Activated CD4-positive, alpha-beta T cell treated with anti-CD3 and anti-CD28 coated beads for 36 hours (primary cell): ENCODE measurements around the gene MICAL2. TPM values are rescaled to one million over a fixed set of nuclear protein-coding genes. Genes with fewer than 3 reads are reported as not detected.
A peak's percentile ranks its signal among the peaks of the same experiment; 100 is the strongest.

Source experiments
- ATAC-seq: fragments of 200-7000 bp; cut with Tn5 transposase; one replicate; pipeline ENCODE4 v1.10.0; 2021; ENCODE audit warnings: mild to moderate bottlenecking, moderate library complexity
- CTCF ChIA-PET: fragments of 350-600 bp; sonication (Branson Sonifier 250); formaldehyde crosslinking; loops from one replicate; lab custom pipeline; 2021; ENCODE audit warnings: antibody characterized with exemption; lab: Charles Lee
- POLR2A ChIA-PET: fragments of 350-600 bp; sonication (Branson Sonifier 250); formaldehyde crosslinking; loops from one replicate; lab custom pipeline; 2021; ENCODE audit warnings: antibody characterized with exemption, inconsistent platforms; lab: Charles Lee
- DNase-seq: peaks from one replicate; pipeline ENCODE4 v3.0.0-alpha.2; 2020
- H3K27ac Mint-ChIP-seq: one replicate; pipeline ENCODE4 v1.8.0; 2021; ENCODE audit warnings: mixed read lengths
- H3K27me3 Mint-ChIP-seq: one replicate; pipeline ENCODE4 v1.8.0; 2021; ENCODE audit warnings: mixed read lengths
- H3K36me3 Mint-ChIP-seq: one replicate; pipeline ENCODE4 v1.8.0; 2021; ENCODE audit warnings: low read depth, mixed read lengths
- H3K4me1 Mint-ChIP-seq: one replicate; pipeline ENCODE4 v1.8.0; 2021; ENCODE audit warnings: mixed read lengths
- H3K4me3 Mint-ChIP-seq: one replicate; pipeline ENCODE4 v1.8.0; 2021; ENCODE audit warnings: mild to moderate bottlenecking, moderate library complexity, mixed read lengths
- H3K9me3 Mint-ChIP-seq: one replicate; pipeline ENCODE4 v1.8.0; 2021; ENCODE audit warnings: low read depth, mixed read lengths
- intact Hi-C, 2 experiments: fragments of 100-400 bp; cut with DNase I in 1 of 2; cut with micrococcal nuclease in 1 of 2; formaldehyde crosslinking; loops; one replicate each; pipeline versions ENCODE4 v1.14.2 to v1.15.1; 2022 to 2024; cut with DNase I, micrococcal nuclease
- total RNA-seq, 2 experiments: library from RNA; stranded (reverse); gene quantifications; one replicate each; pipeline ENCODE4 v1.2.3, GENCODE V29; 2021

Gene MICAL2
- total RNA-seq, 2 experiments from 2014 or later = 186 to 207 TPM

DNA sequence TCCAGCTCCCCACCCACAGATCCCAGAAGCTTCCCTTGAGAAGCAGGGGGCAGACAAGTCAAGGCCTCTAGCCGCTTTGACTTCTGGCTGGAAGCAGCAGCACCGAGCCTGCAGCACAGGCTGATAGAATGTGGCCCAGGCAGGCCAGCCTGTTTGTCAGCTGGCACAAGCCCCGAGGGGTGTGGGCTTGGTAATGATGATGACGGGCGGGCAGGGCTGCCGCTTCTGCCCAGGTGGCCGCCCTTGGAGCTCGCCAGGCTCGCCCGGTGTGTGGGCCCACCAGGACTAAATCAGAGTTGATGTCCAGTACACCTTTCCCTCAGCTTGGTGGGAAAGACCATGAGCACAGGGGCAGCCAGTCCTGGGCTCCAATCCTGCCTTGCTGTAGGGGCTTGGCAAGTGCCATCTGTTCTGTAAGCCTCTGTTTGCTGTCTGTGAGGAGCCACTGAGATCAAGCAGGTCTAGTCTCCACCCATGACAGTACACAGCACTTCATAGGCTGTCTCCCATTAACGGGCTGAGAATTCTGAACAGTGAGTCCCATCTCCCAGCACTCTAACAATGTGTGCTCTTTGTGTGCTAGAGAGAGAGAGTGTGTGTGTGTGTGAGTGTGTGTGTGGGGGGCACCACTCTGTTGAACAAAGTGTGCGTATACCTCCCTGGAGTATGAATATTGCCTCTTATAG is 26.8 kb downstream of the MICAL2 start:
- ChIA-PET POLR2A (interaction anchor here (1.9 kb wide), 1 partner anchor 14 kb away, joined by 6 read pairs; no protein-coding TSS in a partner anchor), CTCF (interaction anchor here (1.0 to 1.5 kb wide), 2 partner anchors 11 to 288 kb away, joined by 3 to 4 read pairs; no protein-coding TSS in a partner anchor)
- H3K27me3 Mint-ChIP-seq = no peaks in the 10 kb centered on the region
- no peak overlapping the region for H3K4me3 Mint-ChIP-seq
- intact Hi-C loops = no loop called here
- H3K27ac Mint-ChIP-seq = peak overlapping the region; percentile 60
- peaks cover 71% of the 10 kb centered on the region for H3K4me1 Mint-ChIP-seq
- ATAC-seq (no peak), DNase-seq (no peak)
- H3K36me3 Mint-ChIP-seq = peaks cover 30% of the 10 kb centered on the region
- no peaks in the 10 kb centered on the region for H3K9me3 Mint-ChIP-seq

DNA sequence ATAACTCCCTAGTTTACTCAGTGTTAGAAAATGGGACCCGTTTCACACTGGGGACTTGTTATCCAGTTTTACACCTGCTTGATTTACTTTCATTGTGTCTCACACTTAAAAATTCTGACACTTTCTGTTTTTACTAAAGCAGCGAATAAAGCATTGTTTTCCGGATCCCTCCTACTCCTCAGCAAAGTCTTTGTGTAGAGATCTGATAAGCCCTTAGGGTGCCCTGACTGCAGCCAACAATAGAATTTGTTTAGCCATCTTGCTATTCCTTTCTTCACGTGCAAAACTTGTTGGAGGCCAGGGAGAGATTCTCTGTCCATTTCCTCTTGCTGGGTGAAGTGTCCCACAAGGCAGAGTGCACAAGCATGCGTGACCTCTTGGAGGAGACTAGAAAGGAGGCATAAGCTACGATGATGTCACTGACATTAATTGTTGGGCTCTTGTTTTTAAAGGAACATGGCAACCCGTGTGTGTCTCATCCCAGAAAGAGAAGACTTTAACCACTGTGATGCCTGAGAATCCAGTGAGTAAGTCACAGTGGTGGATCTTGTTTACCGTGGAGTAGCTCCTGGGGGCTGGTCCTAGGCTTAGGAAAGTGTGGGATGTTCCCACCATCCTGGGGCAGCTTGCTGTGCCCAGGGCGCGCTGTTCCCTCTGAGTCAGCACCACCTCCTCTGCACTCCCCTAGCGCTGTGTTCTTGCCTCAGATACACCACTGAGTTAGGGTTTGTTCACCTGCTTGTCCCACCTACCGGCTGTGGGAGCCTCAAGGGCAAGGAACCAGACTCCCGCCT is 27.7 kb downstream of the MICAL2 start:
- Mint-ChIP-seq H3K36me3 (peaks cover 33% of the 10 kb centered on the region), H3K27me3 (no peaks in the 10 kb centered on the region), H3K27ac (peak overlapping the region; percentile 86), H3K4me3 (no peak overlapping the region), H3K9me3 (no peaks in the 10 kb centered on the region), H3K4me1 (peaks cover 75% of the 10 kb centered on the region)
- CTCF ChIA-PET = interaction anchor here (1.1 kb wide), 1 partner anchor 17 kb away, joined by 3 read pairs; no protein-coding TSS in a partner anchor
- ATAC-seq (peak; percentile 54), DNase-seq (no peak)
- POLR2A ChIA-PET = interaction anchor here (1.0 to 1.1 kb wide), 2 partner anchors 13 to 19 kb away, joined by 4 to 10 read pairs; no protein-coding TSS in a partner anchor
- intact Hi-C loops = no loop called here

- ChIA-PET POLR2A (no interaction called here), CTCF (interaction anchor here (0.6 to 1.1 kb wide), 2 partner anchors 18 to 1913 kb away, joined by 3 read pairs; no protein-coding TSS in a partner anchor)
- H3K27me3 Mint-ChIP-seq = no peaks in the 10 kb centered on the region
- ATAC-seq (no peak), DNase-seq (no peak)
- intact Hi-C loops = no loop called here
- peaks cover 41% of the 10 kb centered on the region for H3K36me3 Mint-ChIP-seq
- H3K4me3 Mint-ChIP-seq = no peak overlapping the region
- peak overlapping the region; percentile 51 for H3K27ac Mint-ChIP-seq
- H3K4me1 Mint-ChIP-seq = peaks cover 75% of the 10 kb centered on the region
- no peaks in the 10 kb centered on the region for H3K9me3 Mint-ChIP-seq
Observed at GRCh38 chr11:12139144-12139881, 28.9 kb downstream of the MICAL2 start.

GRCh38 chr11:12140186-12140793 is 29.9 kb downstream of the MICAL2 start:
- H3K4me1 Mint-ChIP-seq = peaks cover 80% of the 10 kb centered on the region
- ChIA-PET CTCF (interaction anchor here (0.5 to 1.1 kb wide), 2 partner anchors 11 to 19 kb away, joined by 3 read pairs; no protein-coding TSS in a partner anchor), POLR2A (no interaction called here)
- H3K27ac Mint-ChIP-seq = peak overlapping the region; percentile 72
- H3K27me3 Mint-ChIP-seq = no peaks in the 10 kb centered on the region
- intact Hi-C loops = no loop called here
- no peaks in the 10 kb centered on the region for H3K9me3 Mint-ChIP-seq
- no peak overlapping the region for H3K4me3 Mint-ChIP-seq
- DNase-seq = no peak
- ATAC-seq = no peak
- H3K36me3 Mint-ChIP-seq = peaks cover 41% of the 10 kb centered on the region

DNA sequence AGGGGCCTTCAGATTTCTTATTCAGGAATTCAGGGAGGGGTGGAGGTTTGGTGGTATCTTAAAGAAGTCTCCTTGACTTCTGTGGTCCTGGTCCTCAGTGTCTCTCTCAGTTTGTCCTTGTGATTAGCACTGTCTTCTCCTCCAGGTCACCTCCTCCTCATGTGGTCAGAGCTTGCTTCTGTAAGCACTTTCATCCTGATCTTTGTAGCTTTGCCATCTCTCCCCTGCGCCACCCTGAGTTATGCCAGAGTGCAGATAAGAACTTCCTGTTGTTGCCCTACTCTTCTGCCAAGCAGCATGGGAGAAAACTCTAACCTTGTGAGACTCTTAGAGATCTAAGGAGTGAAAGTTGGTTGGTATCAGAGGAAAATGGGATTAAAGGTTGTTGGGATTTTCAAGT is 30.9 kb downstream of the MICAL2 start:
- CTCF ChIA-PET = interaction anchor here (1.3 to 1.7 kb wide), 2 partner anchors 14 to 92 kb away, joined by 3 to 4 read pairs; no protein-coding TSS in a partner anchor

GRCh38 chr11:12142176-12142575 is 31.8 kb downstream of the MICAL2 start:
- Mint-ChIP-seq H3K4me1 (peaks cover 80% of the 10 kb centered on the region), H3K27ac (peak overlapping the region; percentile 49), H3K9me3 (no peaks in the 10 kb centered on the region), H3K27me3 (no peaks in the 10 kb centered on the region), H3K4me3 (no peak overlapping the region), H3K36me3 (peaks cover 44% of the 10 kb centered on the region)
- DNase-seq (no peak), ATAC-seq (no peak)
- intact Hi-C loops = no loop called here
- ChIA-PET CTCF (interaction anchor here (1.0 to 1.7 kb wide), 4 partner anchors 9 to 95 kb away, joined by 3 to 4 read pairs (median 3); no protein-coding TSS in a partner anchor), POLR2A (interaction anchor here (1.7 kb wide), 1 partner anchor 9 kb away, joined by 7 read pairs; no protein-coding TSS in a partner anchor)

More for the DNA sequence above, 30.9 kb downstream of the MICAL2 start:
- POLR2A ChIA-PET = interaction anchor here (1.7 kb wide), 1 partner anchor 10 kb away, joined by 7 read pairs; no protein-coding TSS in a partner anchor
- intact Hi-C loops = no loop called here
- ATAC-seq (no peak), DNase-seq (no peak)
- H3K4me3 Mint-ChIP-seq = no peak overlapping the region
- peaks cover 81% of the 10 kb centered on the region for H3K4me1 Mint-ChIP-seq
- no peaks in the 10 kb centered on the region for H3K9me3 Mint-ChIP-seq
- no peaks in the 10 kb centered on the region for H3K27me3 Mint-ChIP-seq
- peaks cover 43% of the 10 kb centered on the region for H3K36me3 Mint-ChIP-seq
- peak overlapping the region; percentile 72 for H3K27ac Mint-ChIP-seq

- Mint-ChIP-seq H3K27ac (peak overlapping the region; percentile 61), H3K4me3 (no peak overlapping the region), H3K4me1 (peaks cover 75% of the 10 kb centered on the region), H3K27me3 (no peaks in the 10 kb centered on the region), H3K36me3 (peaks cover 45% of the 10 kb centered on the region), H3K9me3 (no peaks in the 10 kb centered on the region)
- ChIA-PET POLR2A (no interaction called here), CTCF (interaction anchor here (0.8 to 1.4 kb wide), 4 partner anchors 8 to 95 kb away, joined by 3 read pairs; no protein-coding TSS in a partner anchor)
- ATAC-seq (no peak), DNase-seq (no peak)
- intact Hi-C loops = no loop called here
Observed at GRCh38 chr11:12142909-12143308, 32.5 kb downstream of the MICAL2 start.

GRCh38 chr11:12143461-12144258 is 33.3 kb downstream of the MICAL2 start:
- ChIA-PET CTCF (interaction anchor here (0.8 to 1.1 kb wide), 3 partner anchors 26 to 94 kb away, joined by 3 read pairs; no protein-coding TSS in a partner anchor), POLR2A (no interaction called here)
- peak overlapping the region; percentile 74 for H3K27ac Mint-ChIP-seq
- ATAC-seq (no peak), DNase-seq (no peak)
- H3K36me3 Mint-ChIP-seq = peaks cover 42% of the 10 kb centered on the region
- peaks cover 75% of the 10 kb centered on the region for H3K4me1 Mint-ChIP-seq
- H3K27me3 Mint-ChIP-seq = no peaks in the 10 kb centered on the region
- H3K9me3 Mint-ChIP-seq = no peaks in the 10 kb centered on the region
- no peak overlapping the region for H3K4me3 Mint-ChIP-seq
- intact Hi-C loops = no loop called here

GRCh38 chr11:12144330-12145174 is 34.2 kb downstream of the MICAL2 start:
- DNase-seq (no peak), ATAC-seq (peak; percentile 57)
- Mint-ChIP-seq H3K36me3 (peaks cover 39% of the 10 kb centered on the region), H3K4me3 (no peak overlapping the region), H3K9me3 (no peaks in the 10 kb centered on the region), H3K27ac (peak overlapping the region; percentile 74), H3K4me1 (peaks cover 76% of the 10 kb centered on the region), H3K27me3 (no peaks in the 10 kb centered on the region)
- intact Hi-C loops = no loop called here
- ChIA-PET POLR2A (no interaction called here), CTCF (interaction anchor here (0.6 to 0.7 kb wide), 2 partner anchors 13 to 52 kb away, joined by 3 to 4 read pairs; no protein-coding TSS in a partner anchor)
